Rectal smooth muscle tissue (tissue), 1 donor: ENCODE results near the gene HAO1.

ENCODE experiments used
- H3K27ac ChIP-seq: one replicate; pipeline ENCODE4 v1.7.0; 2013; ENCODE audit warnings: low read depth, low read length, inconsistent platforms
- H3K27me3 ChIP-seq: one replicate; pipeline ENCODE4 v1.7.0; 2013; ENCODE audit warnings: low read length; ENCODE audit not compliant: control insufficient read depth, insufficient read depth
- H3K36me3 ChIP-seq: one replicate; pipeline ENCODE4 v1.7.0; 2013; ENCODE audit warnings: low read length; ENCODE audit not compliant: control insufficient read depth, insufficient read depth
- H3K4me1 ChIP-seq: one replicate; pipeline ENCODE4 v1.7.0; 2013; ENCODE audit warnings: low read length; ENCODE audit not compliant: control insufficient read depth, insufficient read depth
- H3K4me3 ChIP-seq: one replicate; pipeline ENCODE4 v1.7.0; 2013; ENCODE audit warnings: low read length
- H3K9ac ChIP-seq: one replicate; pipeline ENCODE4 v1.7.0; 2013; ENCODE audit warnings: low read length

The HAO1 gene

GRCh38 chr20:7881551-7881950, 58.7 kb downstream of the HAO1 start:
- Histone ChIP-seq H3K4me3 (no peak overlapping the region), H3K27ac (no peak overlapping the region), H3K36me3 (no peaks in the 10 kb centered on the region), H3K9ac (no peak overlapping the region), H3K27me3 (no peaks in the 10 kb centered on the region), H3K4me1 (no peaks in the 10 kb centered on the region)

- H3K27me3 ChIP-seq, result no peaks in the 10 kb centered on the region
- H3K27ac ChIP-seq, result no peak overlapping the region
- no peaks in the 10 kb centered on the region for H3K4me1 ChIP-seq
- H3K4me3 ChIP-seq, result no peak overlapping the region
- H3K9ac ChIP-seq, result no peak overlapping the region
- no peaks in the 10 kb centered on the region for H3K36me3 ChIP-seq
Measured at GRCh38 chr20:7879883-7880282, 60.4 kb downstream of the HAO1 start.

- Histone ChIP-seq H3K4me3 (no peak overlapping the region), H3K27ac (no peak overlapping the region), H3K36me3 (no peaks in the 10 kb centered on the region), H3K4me1 (no peaks in the 10 kb centered on the region), H3K9ac (no peak overlapping the region), H3K27me3 (no peaks in the 10 kb centered on the region)
Measured at GRCh38 chr20:7868108-7868507, 72.2 kb downstream of the HAO1 start.

- Histone ChIP-seq H3K27me3 (no peaks in the 10 kb centered on the region), H3K4me3 (no peak overlapping the region)
Measured at GRCh38 chr20:7866285-7866684, 74.0 kb downstream of the HAO1 start.

GRCh38 chr20:7859356-7859802, 80.9 kb downstream of the HAO1 start:
- peaks cover 6% of the 10 kb centered on the region for H3K4me1 ChIP-seq
- H3K9ac ChIP-seq, result no peak overlapping the region
- H3K27me3 ChIP-seq, result no peaks in the 10 kb centered on the region
- H3K36me3 ChIP-seq, result no peaks in the 10 kb centered on the region
- no peak overlapping the region for H3K4me3 ChIP-seq
- no peak overlapping the region for H3K27ac ChIP-seq

More at GRCh38 chr20:7866285-7866684, 74.0 kb downstream of the HAO1 start:
- no peak overlapping the region for H3K27ac ChIP-seq
- H3K36me3 ChIP-seq, result no peaks in the 10 kb centered on the region
- no peak overlapping the region for H3K9ac ChIP-seq
- no peaks in the 10 kb centered on the region for H3K4me1 ChIP-seq

DNA sequence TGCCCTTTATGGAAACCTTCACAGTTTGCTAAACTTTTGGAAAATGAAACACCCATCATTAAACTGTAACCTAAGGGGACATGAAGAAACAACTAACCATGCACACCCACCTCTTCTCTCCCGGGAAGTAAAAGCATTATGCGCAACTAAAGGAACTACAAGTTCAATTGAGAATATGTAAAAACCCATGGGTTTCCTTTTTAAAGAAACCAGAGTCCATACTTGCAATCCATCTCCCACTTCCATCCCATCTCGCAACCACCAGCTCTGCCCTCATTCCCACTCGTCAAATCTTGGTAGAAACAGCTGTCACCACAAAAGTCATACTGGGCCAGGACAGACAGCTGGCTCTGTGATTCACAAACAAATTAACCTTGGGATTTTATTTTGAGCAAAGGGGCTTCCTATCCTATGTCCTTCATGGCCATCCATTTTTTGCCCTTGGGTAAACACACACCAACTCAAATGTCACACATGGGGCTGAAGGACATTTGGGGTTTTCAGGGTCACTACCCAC, 81.5 kb downstream of the HAO1 start:
- no peaks in the 10 kb centered on the region for H3K36me3 ChIP-seq
- H3K4me1 ChIP-seq, result peaks cover 6% of the 10 kb centered on the region
- H3K27me3 ChIP-seq, result no peaks in the 10 kb centered on the region
- no peak overlapping the region for H3K27ac ChIP-seq
- no peak overlapping the region for H3K4me3 ChIP-seq
- no peak overlapping the region for H3K9ac ChIP-seq

- no peak overlapping the region for H3K9ac ChIP-seq
- H3K4me1 ChIP-seq, result peaks cover 6% of the 10 kb centered on the region
- no peak overlapping the region for H3K27ac ChIP-seq
- no peaks in the 10 kb centered on the region for H3K27me3 ChIP-seq
- no peaks in the 10 kb centered on the region for H3K36me3 ChIP-seq
- H3K4me3 ChIP-seq, result no peak overlapping the region
Measured at GRCh38 chr20:7856756-7857155, 83.5 kb downstream of the HAO1 start.

GRCh38 chr20:7855545-7855944, 84.7 kb downstream of the HAO1 start:
- Histone ChIP-seq H3K4me1 (peaks cover 6% of the 10 kb centered on the region), H3K9ac (no peak overlapping the region), H3K36me3 (no peaks in the 10 kb centered on the region), H3K4me3 (no peak overlapping the region), H3K27me3 (no peaks in the 10 kb centered on the region), H3K27ac (no peak overlapping the region)

DNA sequence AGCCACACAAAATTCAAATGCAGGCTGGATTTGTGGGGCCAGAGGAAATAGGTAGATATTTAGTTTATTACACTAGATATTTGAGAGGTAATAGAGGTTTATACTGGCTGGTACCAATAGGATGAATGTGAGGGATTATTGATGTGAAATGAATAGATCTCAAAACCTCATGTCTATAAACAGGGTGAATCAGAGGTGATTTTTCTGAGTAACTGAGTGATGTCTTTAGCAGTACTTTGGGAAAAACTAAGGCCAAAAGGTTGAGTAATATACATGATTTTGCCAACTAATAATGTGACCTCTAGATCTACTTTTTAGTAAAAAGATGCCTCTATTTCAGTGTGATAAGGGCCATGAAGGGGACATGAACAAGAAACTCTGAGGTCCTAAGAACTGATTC, 86.8 kb downstream of the HAO1 start:
- H3K4me3 ChIP-seq, result no peak overlapping the region
- no peaks in the 10 kb centered on the region for H3K36me3 ChIP-seq
- no peaks in the 10 kb centered on the region for H3K27me3 ChIP-seq
- no peak overlapping the region for H3K9ac ChIP-seq
- H3K27ac ChIP-seq, result no peak overlapping the region
- no peaks in the 10 kb centered on the region for H3K4me1 ChIP-seq

DNA sequence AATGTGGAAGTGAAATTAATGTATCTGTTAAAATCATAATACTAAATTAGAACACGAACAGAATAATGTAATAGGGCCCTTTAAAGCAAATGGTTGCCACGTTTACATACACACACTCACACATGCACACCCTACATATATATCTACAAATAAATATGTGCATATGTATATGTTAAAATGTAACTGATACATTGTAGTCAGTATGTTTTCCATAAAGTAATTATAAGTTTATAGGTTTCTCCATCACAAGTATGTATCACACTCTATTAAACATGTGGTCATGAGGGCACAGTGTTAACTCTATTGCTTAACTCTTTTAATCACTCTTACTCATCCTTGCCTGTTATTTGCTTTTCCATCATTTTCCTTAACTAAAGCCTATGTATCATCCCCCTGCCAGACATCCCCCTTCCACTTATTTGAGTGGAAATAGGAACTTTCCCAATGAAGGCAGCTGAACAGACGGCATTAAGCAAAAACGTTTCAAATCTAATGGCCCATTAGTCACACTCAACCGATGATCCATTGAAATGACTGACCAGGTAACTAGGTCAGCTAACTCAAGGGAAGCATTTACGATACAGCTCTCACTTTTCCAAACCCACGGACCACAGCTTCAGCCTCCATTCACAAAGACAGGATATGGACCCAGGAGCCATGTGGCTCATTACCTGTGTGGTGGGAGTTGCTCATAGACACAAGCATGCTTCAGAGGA, 89.3 kb downstream of the HAO1 start:
- no peak overlapping the region for H3K4me3 ChIP-seq

GRCh38 chr20:7849675-7850074, 90.6 kb downstream of the HAO1 start:
- no peak overlapping the region for H3K4me3 ChIP-seq
- H3K4me1 ChIP-seq, result no peaks in the 10 kb centered on the region
- no peak overlapping the region for H3K9ac ChIP-seq
- no peaks in the 10 kb centered on the region for H3K36me3 ChIP-seq
- no peaks in the 10 kb centered on the region for H3K27me3 ChIP-seq
- no peak overlapping the region for H3K27ac ChIP-seq

More for the DNA sequence above, 89.3 kb downstream of the HAO1 start:
- no peak overlapping the region for H3K9ac ChIP-seq
- H3K27ac ChIP-seq, result no peak overlapping the region
- no peaks in the 10 kb centered on the region for H3K27me3 ChIP-seq
- H3K4me1 ChIP-seq, result no peaks in the 10 kb centered on the region
- H3K36me3 ChIP-seq, result no peaks in the 10 kb centered on the region

- Histone ChIP-seq H3K9ac (no peak overlapping the region), H3K36me3 (no peaks in the 10 kb centered on the region), H3K4me3 (no peak overlapping the region), H3K27ac (no peak overlapping the region), H3K4me1 (no peaks in the 10 kb centered on the region), H3K27me3 (no peaks in the 10 kb centered on the region)
Measured at GRCh38 chr20:7848351-7848750, 91.9 kb downstream of the HAO1 start.

- Histone ChIP-seq H3K27ac (no peak overlapping the region), H3K27me3 (no peaks in the 10 kb centered on the region), H3K4me3 (no peak overlapping the region), H3K36me3 (no peaks in the 10 kb centered on the region), H3K9ac (no peak overlapping the region), H3K4me1 (no peaks in the 10 kb centered on the region)
Measured at GRCh38 chr20:7843613-7844012, 96.6 kb downstream of the HAO1 start.
